GM23338 (cell line): ENCODE results near the gene RCVRN. TPM values are rescaled to one million over a fixed set of nuclear protein-coding genes. Genes with fewer than 3 reads are reported as not detected.

ENCODE experiments used
- ATAC-seq: fragments of 200-7000 bp; cut with Tn5 transposase; 3 replicates; pipeline ENCODE4 v1.9.1; 2020
- DNase-seq: peaks from one replicate; pipeline ENCODE4 v3.0.0-alpha.2; 2015; ENCODE audit warnings: low spot score
- H2AFZ ChIP-seq: fragments of 200-600 bp; sonication (generic); 2 replicates; pipeline ENCODE4 v1.8.0; 2016; ENCODE audit warnings: antibody characterized with exemption, mild to moderate bottlenecking, moderate library complexity
- H3F3A ChIP-seq: fragments of 200-600 bp; sonication (generic); replicated peaks from 2 replicates; pipeline ENCODE4 v1.8.0; 2017; ENCODE audit warnings: antibody characterized with exemption, mixed run types, low read depth
- H3K27ac ChIP-seq: fragments of 200-600 bp; sonication (generic); 2 replicates; pipeline ENCODE4 v1.6.1; 2016; ENCODE audit warnings: low read depth
- H3K27me3 ChIP-seq: fragments of 200-600 bp; sonication (generic); 2 replicates; pipeline ENCODE4 v1.8.0; 2016; ENCODE audit warnings: mild to moderate bottlenecking, mixed run types, moderate library complexity; ENCODE audit not compliant: insufficient read depth
- H3K36me3 ChIP-seq: fragments of 200-600 bp; sonication (generic); 2 replicates; pipeline ENCODE4 v1.8.0; 2016; ENCODE audit warnings: mild to moderate bottlenecking; ENCODE audit not compliant: insufficient read depth
- H3K4me1 ChIP-seq: fragments of 200-600 bp; sonication (generic); 2 replicates; pipeline ENCODE4 v1.8.0; 2016; ENCODE audit warnings: mild to moderate bottlenecking, moderate library complexity; ENCODE audit not compliant: insufficient read depth
- H3K4me2 ChIP-seq: fragments of 200-600 bp; sonication (generic); 2 replicates; pipeline ENCODE4 v1.7.1; 2017; ENCODE audit warnings: mixed run types
- H3K4me3 ChIP-seq: fragments of 200-600 bp; sonication (generic); 2 replicates; pipeline ENCODE4 v1.6.1; 2016; ENCODE audit warnings: mixed run types
- H3K79me2 ChIP-seq: fragments of 200-600 bp; sonication (generic); replicated peaks from 2 replicates; pipeline ENCODE4 v1.8.0; 2017; ENCODE audit warnings: mild to moderate bottlenecking; ENCODE audit not compliant: insufficient read depth
- H3K9me2 ChIP-seq: fragments of 200-600 bp; sonication (generic); 2 replicates; pipeline ENCODE4 v1.8.0; 2017; ENCODE audit not compliant: insufficient read depth
- H4K20me1 ChIP-seq: fragments of 200-600 bp; sonication (generic); replicated peaks from 2 replicates; pipeline ENCODE4 v1.8.0; 2017; ENCODE audit warnings: mild to moderate bottlenecking; ENCODE audit not compliant: insufficient read depth
- H3K27ac Mint-ChIP-seq: 2 replicates; pipeline ENCODE4 v1.8.0; 2020; ENCODE audit warnings: inconsistent platforms, mild to moderate bottlenecking, moderate library complexity, mixed read lengths
- H3K27me3 Mint-ChIP-seq: 3 replicates; pipeline ENCODE4 v1.8.0; 2022; ENCODE audit warnings: low read depth, mild to moderate bottlenecking, moderate library complexity, mixed read lengths, inconsistent platforms; ENCODE audit not compliant: insufficient read depth, poor library complexity
- H3K36me3 Mint-ChIP-seq: 3 replicates; pipeline ENCODE4 v1.8.0; 2021; ENCODE audit warnings: low read depth, mild to moderate bottlenecking, inconsistent platforms, moderate library complexity, mixed read lengths
- H3K4me1 Mint-ChIP-seq: 3 replicates; pipeline ENCODE4 v1.8.0; 2020; ENCODE audit warnings: mild to moderate bottlenecking, inconsistent platforms, mixed read lengths
- H3K4me3 Mint-ChIP-seq: 3 replicates; pipeline ENCODE4 v1.8.0; 2021; ENCODE audit warnings: moderate library complexity, mild to moderate bottlenecking, inconsistent platforms, mixed read lengths
- H3K9me3 Mint-ChIP-seq: 3 replicates; pipeline ENCODE4 v1.8.0; 2020; ENCODE audit warnings: moderate library complexity, mild to moderate bottlenecking, inconsistent platforms, mixed read lengths
- EZH2 ChIP-seq: fragments of 200-600 bp; sonication (generic); IDR thresholded peaks from one replicate; pipeline ENCODE4 v1.8.0; 2017; ENCODE audit warnings: antibody characterized with exemption, mild to moderate bottlenecking, low read depth; ENCODE audit not compliant: unreplicated experiment
- EZH2phosphoT487 ChIP-seq: fragments of 200-600 bp; sonication (generic); IDR thresholded peaks from one replicate; pipeline ENCODE4 v1.8.1; 2018; ENCODE audit warnings: antibody characterized with exemption; ENCODE audit not compliant: unreplicated experiment
- JUNB ChIP-seq: IDR thresholded peaks from one replicate; pipeline ENCODE4 v1.6.1; 2016; ENCODE audit warnings: antibody characterized with exemption; ENCODE audit not compliant: unreplicated experiment
- NANOG ChIP-seq: IDR thresholded peaks from 2 replicates; pipeline ENCODE4 v1.6.1; 2016; ENCODE audit warnings: antibody characterized with exemption, borderline replicate concordance
- POLR2AphosphoS5 ChIP-seq: IDR thresholded peaks from 2 replicates; pipeline ENCODE4 v1.6.1; 2016; ENCODE audit warnings: antibody characterized with exemption, low read depth
- REST ChIP-seq: IDR thresholded peaks from one replicate; pipeline ENCODE4 v1.6.1; 2018; ENCODE audit warnings: antibody characterized with exemption; ENCODE audit not compliant: unreplicated experiment
- STAT1 ChIP-seq: IDR thresholded peaks from one replicate; pipeline ENCODE4 v1.6.1; 2016; ENCODE audit warnings: antibody characterized with exemption; ENCODE audit not compliant: unreplicated experiment
- ZNF114 ChIP-seq: fragments of 250-450 bp; sonication (Bioruptor Pico); IDR thresholded peaks from 2 replicates; pipeline ENCODE4 v1.5.0; 2020; ENCODE audit warnings: mild to moderate bottlenecking, moderate library complexity
- ZNF331 ChIP-seq: fragments of 250-450 bp; sonication (Bioruptor Pico); IDR thresholded peaks from 2 replicates; pipeline ENCODE4 v1.5.0; 2020; ENCODE audit warnings: low read depth, mild to moderate bottlenecking, moderate library complexity
- polyA plus RNA-seq: library from polyadenylated mRNA; unstranded; fragments of >200 nt; fragmentation: Nextera tagmentation; extraction: Ambion mirVana; gene quantifications from 2 replicates; pipeline ENCODE4 v1.2.1, GENCODE V29; 2016
- total RNA-seq: library from RNA; depleted of rRNA; stranded (reverse); fragments of >200 nt; shearing (Covaris generic); gene quantifications from 2 replicates; pipeline ENCODE4 v1.2.3, GENCODE V29; 2014
- TF ChIP-seq, protein P1 (sequence below): fragments of 250-450 bp; sonication (Bioruptor Pico); IDR thresholded peaks from 2 replicates; pipeline ENCODE4 v1.5.0; 2020; ENCODE audit warnings: mild to moderate bottlenecking, moderate library complexity

RCVRN gene
- total and polyA plus RNA-seq, 2 experiments from 2014 or later: not detected

DNA sequence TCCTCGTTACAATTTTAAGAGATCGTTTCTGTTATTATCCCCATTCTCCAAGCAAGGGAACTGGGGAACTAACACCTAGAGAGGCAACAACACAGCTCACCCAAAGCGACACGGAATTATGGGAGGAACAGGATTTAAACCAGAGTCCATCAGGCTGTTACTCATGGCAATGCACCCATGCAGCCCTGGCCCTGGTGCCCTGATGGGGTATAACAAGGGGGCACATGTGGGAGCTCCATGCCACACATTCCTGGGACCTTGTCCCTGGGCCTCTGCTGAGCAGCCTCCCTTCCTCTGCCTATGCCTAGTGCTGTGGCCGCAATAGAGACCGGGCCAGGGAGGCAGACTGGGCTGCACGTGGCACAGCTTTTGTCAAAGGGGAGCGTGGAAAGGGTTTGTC lies 13.3 kb upstream of the RCVRN start:
- Histone ChIP-seq H3K36me3 (no peaks in the 10 kb centered on the region), H3K4me2 (no peak overlapping the region), H3K79me2 (no peaks in the 10 kb centered on the region), H3K4me1 (no peaks in the 10 kb centered on the region), H3K27ac (no peak overlapping the region), H3K4me3 (no peak overlapping the region), H2AFZ (no peak overlapping the region), H3K27me3 (no peaks in the 10 kb centered on the region), H3F3A (no peaks in the 10 kb centered on the region), H3K9me2 (no peaks in the 10 kb centered on the region), H4K20me1 (no peaks in the 10 kb centered on the region)
- no peak overlapping the region for H3K4me3 Mint-ChIP-seq
- DNase-seq: no peak
- no peak overlapping the region for H3K27ac Mint-ChIP-seq
- TF ChIP-seq EZH2 (no peak), EZH2phosphoT487 (no peak), ZNF114 (CRISPR knock-in tag) (no peak), JUNB (no peak), REST (no peak), STAT1 (no peak), POLR2AphosphoS5 (no peak), ZNF331 (CRISPR knock-in tag) (no peak)
- H3K9me3 Mint-ChIP-seq: no peaks in the 10 kb centered on the region
- H3K4me1 Mint-ChIP-seq: no peaks in the 10 kb centered on the region
- no peaks in the 10 kb centered on the region for H3K36me3 Mint-ChIP-seq
- peaks cover 7% of the 10 kb centered on the region for H3K27me3 Mint-ChIP-seq
- ATAC-seq: no peak

GRCh38 chr17:9917801-9918200 lies 12.7 kb upstream of the RCVRN start:
- Histone ChIP-seq H3K36me3 (no peaks in the 10 kb centered on the region), H3F3A (no peaks in the 10 kb centered on the region), H3K79me2 (no peaks in the 10 kb centered on the region), H3K9me2 (no peaks in the 10 kb centered on the region), H3K4me2 (no peak overlapping the region), H4K20me1 (no peaks in the 10 kb centered on the region), H3K27ac (no peak overlapping the region), H3K4me1 (no peaks in the 10 kb centered on the region), H2AFZ (no peak overlapping the region), H3K4me3 (no peak overlapping the region), H3K27me3 (no peaks in the 10 kb centered on the region)
- Mint-ChIP-seq H3K9me3 (no peaks in the 10 kb centered on the region), H3K36me3 (no peaks in the 10 kb centered on the region), H3K4me3 (no peak overlapping the region), H3K27me3 (peaks cover 10% of the 10 kb centered on the region), H3K27ac (peak overlapping the region; percentile 65; the same call in 1 of the 2 replicates), H3K4me1 (no peaks in the 10 kb centered on the region)
- DNase-seq (no peak), ATAC-seq (no peak)
- TF ChIP-seq NANOG: no peak
- TF ChIP-seq, protein P1, sequence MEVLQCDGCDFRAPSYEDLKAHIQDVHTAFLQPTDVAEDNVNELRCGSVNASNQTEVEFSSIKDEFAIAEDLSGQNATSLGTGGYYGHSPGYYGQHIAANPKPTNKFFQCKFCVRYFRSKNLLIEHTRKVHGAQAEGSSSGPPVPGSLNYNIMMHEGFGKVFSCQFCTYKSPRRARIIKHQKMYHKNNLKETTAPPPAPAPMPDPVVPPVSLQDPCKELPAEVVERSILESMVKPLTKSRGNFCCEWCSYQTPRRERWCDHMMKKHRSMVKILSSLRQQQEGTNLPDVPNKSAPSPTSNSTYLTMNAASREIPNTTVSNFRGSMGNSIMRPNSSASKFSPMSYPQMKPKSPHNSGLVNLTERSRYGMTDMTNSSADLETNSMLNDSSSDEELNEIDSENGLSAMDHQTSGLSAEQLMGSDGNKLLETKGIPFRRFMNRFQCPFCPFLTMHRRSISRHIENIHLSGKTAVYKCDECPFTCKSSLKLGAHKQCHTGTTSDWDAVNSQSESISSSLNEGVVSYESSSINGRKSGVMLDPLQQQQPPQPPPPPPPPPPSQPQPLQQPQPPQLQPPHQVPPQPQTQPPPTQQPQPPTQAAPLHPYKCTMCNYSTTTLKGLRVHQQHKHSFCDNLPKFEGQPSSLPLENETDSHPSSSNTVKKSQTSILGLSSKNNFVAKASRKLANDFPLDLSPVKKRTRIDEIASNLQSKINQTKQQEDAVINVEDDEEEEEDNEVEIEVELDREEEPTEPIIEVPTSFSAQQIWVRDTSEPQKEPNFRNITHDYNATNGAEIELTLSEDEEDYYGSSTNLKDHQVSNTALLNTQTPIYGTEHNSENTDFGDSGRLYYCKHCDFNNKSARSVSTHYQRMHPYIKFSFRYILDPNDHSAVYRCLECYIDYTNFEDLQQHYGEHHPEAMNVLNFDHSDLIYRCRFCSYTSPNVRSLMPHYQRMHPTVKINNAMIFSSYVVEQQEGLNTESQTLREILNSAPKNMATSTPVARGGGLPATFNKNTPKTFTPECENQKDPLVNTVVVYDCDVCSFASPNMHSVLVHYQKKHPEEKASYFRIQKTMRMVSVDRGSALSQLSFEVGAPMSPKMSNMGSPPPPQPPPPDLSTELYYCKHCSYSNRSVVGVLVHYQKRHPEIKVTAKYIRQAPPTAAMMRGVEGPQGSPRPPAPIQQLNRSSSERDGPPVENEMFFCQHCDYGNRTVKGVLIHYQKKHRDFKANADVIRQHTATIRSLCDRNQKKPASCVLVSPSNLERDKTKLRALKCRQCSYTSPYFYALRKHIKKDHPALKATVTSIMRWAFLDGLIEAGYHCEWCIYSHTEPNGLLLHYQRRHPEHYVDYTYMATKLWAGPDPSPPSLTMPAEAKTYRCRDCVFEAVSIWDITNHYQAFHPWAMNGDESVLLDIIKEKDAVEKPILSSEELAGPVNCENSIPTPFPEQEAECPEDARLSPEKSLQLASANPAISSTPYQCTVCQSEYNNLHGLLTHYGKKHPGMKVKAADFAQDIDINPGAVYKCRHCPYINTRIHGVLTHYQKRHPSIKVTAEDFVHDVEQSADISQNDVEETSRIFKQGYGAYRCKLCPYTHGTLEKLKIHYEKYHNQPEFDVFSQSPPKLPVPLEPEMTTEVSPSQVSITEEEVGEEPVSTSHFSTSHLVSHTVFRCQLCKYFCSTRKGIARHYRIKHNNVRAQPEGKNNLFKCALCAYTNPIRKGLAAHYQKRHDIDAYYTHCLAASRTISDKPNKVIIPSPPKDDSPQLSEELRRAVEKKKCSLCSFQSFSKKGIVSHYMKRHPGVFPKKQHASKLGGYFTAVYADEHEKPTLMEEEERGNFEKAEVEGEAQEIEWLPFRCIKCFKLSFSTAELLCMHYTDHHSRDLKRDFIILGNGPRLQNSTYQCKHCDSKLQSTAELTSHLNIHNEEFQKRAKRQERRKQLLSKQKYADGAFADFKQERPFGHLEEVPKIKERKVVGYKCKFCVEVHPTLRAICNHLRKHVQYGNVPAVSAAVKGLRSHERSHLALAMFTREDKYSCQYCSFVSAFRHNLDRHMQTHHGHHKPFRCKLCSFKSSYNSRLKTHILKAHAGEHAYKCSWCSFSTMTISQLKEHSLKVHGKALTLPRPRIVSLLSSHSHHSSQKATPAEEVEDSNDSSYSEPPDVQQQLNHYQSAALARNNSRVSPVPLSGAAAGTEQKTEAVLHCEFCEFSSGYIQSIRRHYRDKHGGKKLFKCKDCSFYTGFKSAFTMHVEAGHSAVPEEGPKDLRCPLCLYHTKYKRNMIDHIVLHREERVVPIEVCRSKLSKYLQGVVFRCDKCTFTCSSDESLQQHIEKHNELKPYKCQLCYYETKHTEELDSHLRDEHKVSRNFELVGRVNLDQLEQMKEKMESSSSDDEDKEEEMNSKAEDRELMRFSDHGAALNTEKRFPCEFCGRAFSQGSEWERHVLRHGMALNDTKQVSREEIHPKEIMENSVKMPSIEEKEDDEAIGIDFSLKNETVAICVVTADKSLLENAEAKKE: no peak
